ENCODE results near the gene CKAP5. TPM values are rescaled to one million over a fixed set of nuclear protein-coding genes. Genes with fewer than 3 reads are reported as not detected.

CKAP5 gene
- total RNA-seq, 1 donor from 2014 or later: 247 TPM

- Histone ChIP-seq H3K9ac (no peak overlapping the region), H2AFZ (replicated peaks) (no peak overlapping the region), H3F3A (ENCODE audit: low read depth) (peaks cover 5% of the 10 kb centered on the region), H3K9me3 (ENCODE audit: low read depth) (no peaks in the 10 kb centered on the region), H3K4me1 (no peaks in the 10 kb centered on the region), H3K4me2 (no peak overlapping the region), H3K4me3 (no peak overlapping the region), H4K20me1 (ENCODE audit: low read depth) (peaks cover 91% of the 10 kb centered on the region), H3K79me2 (ENCODE audit: low read depth) (peaks cover 100% of the 10 kb centered on the region), H3K36me3 (no peaks in the 10 kb centered on the region), H3K27ac (no peak overlapping the region), H3K27me3 (no peaks in the 10 kb centered on the region)
- Mint-ChIP-seq H3K27me3 (ENCODE audit: insufficient read depth, low read depth) (no peaks in the 10 kb centered on the region), H3K4me3 (no peak overlapping the region), H3K36me3 (peaks cover 4% of the 10 kb centered on the region), H3K27ac (no peak overlapping the region), H3K9me3 (no peaks in the 10 kb centered on the region), H3K4me1 (no peaks in the 10 kb centered on the region)
- TF ChIP-seq CTCF (IDR thresholded peaks at IDR 0.05) (no peak), EZH2phosphoT487 (IDR thresholded peaks at IDR 0.05) (no peak), EZH2 (IDR thresholded peaks at IDR 0.05) (no peak)
- DNase-seq (ENCODE audit: low spot score): no peak
These were observed 11.3 kb downstream of the CKAP5 start for GRCh38 chr11:46834821-46835220.

- Mint-ChIP-seq H3K4me1 (peaks cover 10% of the 10 kb centered on the region), H3K27me3 (ENCODE audit: insufficient read depth, low read depth) (no peaks in the 10 kb centered on the region), H3K27ac (no peak overlapping the region), H3K36me3 (peaks cover 4% of the 10 kb centered on the region), H3K4me3 (no peak overlapping the region), H3K9me3 (no peaks in the 10 kb centered on the region)
- Histone ChIP-seq H3K4me1 (peaks cover 8% of the 10 kb centered on the region), H4K20me1 (ENCODE audit: low read depth) (peaks cover 91% of the 10 kb centered on the region), H3K9ac (no peak overlapping the region), H3K9me3 (ENCODE audit: low read depth) (no peaks in the 10 kb centered on the region), H2AFZ (replicated peaks) (no peak overlapping the region), H3K27me3 (no peaks in the 10 kb centered on the region), H3K27ac (no peak overlapping the region), H3K79me2 (ENCODE audit: low read depth) (peaks cover 100% of the 10 kb centered on the region), H3K36me3 (no peaks in the 10 kb centered on the region), H3F3A (ENCODE audit: low read depth) (peaks cover 16% of the 10 kb centered on the region), H3K4me3 (no peak overlapping the region), H3K4me2 (no peak overlapping the region)
- DNase-seq (ENCODE audit: low spot score): no peak
- TF ChIP-seq EZH2phosphoT487 (IDR thresholded peaks at IDR 0.05): no peak
- TF ChIP-seq CTCF (IDR thresholded peaks at IDR 0.05): no peak
- TF ChIP-seq EZH2 (IDR thresholded peaks at IDR 0.05): no peak
These were observed 13.4 kb downstream of the CKAP5 start for GRCh38 chr11:46832511-46833214.

- no peak for DNase-seq (ENCODE audit: low spot score)
- no peaks in the 10 kb centered on the region for H3K9me3 ChIP-seq (ENCODE audit: low read depth)
- H3K79me2 ChIP-seq (ENCODE audit: low read depth): peaks cover 100% of the 10 kb centered on the region
- H3K4me3 ChIP-seq: no peak overlapping the region
- peaks cover 94% of the 10 kb centered on the region for H4K20me1 ChIP-seq (ENCODE audit: low read depth)
- no peak for TF ChIP-seq EZH2 (IDR thresholded peaks at IDR 0.05)
- no peak for TF ChIP-seq CTCF (IDR thresholded peaks at IDR 0.05)
- TF ChIP-seq EZH2phosphoT487 (IDR thresholded peaks at IDR 0.05): no peak
- Mint-ChIP-seq H3K4me3 (no peak overlapping the region), H3K9me3 (no peaks in the 10 kb centered on the region), H3K27me3 (ENCODE audit: insufficient read depth, low read depth) (no peaks in the 10 kb centered on the region), H3K27ac (no peak overlapping the region), H3K36me3 (peaks cover 2% of the 10 kb centered on the region), H3K4me1 (peaks cover 26% of the 10 kb centered on the region)
- H3K4me2 ChIP-seq: peak overlapping the region; percentile 88
- no peaks in the 10 kb centered on the region for H3K36me3 ChIP-seq
- H3K4me1 ChIP-seq: peaks cover 25% of the 10 kb centered on the region
- no peak overlapping the region for H2AFZ ChIP-seq (replicated peaks)
- H3K9ac ChIP-seq: no peak overlapping the region
- H3K27ac ChIP-seq: peak overlapping the region; percentile 48
- peaks cover 34% of the 10 kb centered on the region for H3F3A ChIP-seq (ENCODE audit: low read depth)
- H3K27me3 ChIP-seq: no peaks in the 10 kb centered on the region
These were observed 18.1 kb downstream of the CKAP5 start for GRCh38 chr11:46827995-46828394.

Measured in neural progenitor cell (in vitro differentiated cells).